ENCODE results near the gene GRPR.
"Not testable (repeated sequence)": the region's sequence is repeated elsewhere in the genome, so short reads cannot be mapped to it uniquely, and the experiment has no call there.

The GRPR gene

GRCh38 chrX:16134936-16135335 lies 11.6 kb downstream of the GRPR start:
- intact Hi-C loops (cut with DNase I): no loop called here
- DNase-seq: no peak

- intact Hi-C loops (cut with DNase I): no loop called here
Observed at GRCh38 chrX:16136080-16136479, 12.7 kb downstream of the GRPR start.

GRCh38 chrX:16137416-16138107 lies 14.2 kb downstream of the GRPR start:
- intact Hi-C loops (cut with DNase I): no loop called here
- no peak for DNase-seq

More at GRCh38 chrX:16136080-16136479, 12.7 kb downstream of the GRPR start:
- no peak for DNase-seq

GRCh38 chrX:16138108-16138427 lies 14.7 kb downstream of the GRPR start:
- no peak for DNase-seq
- intact Hi-C loops (cut with DNase I): no loop called here

GRCh38 chrX:16140448-16140847 lies 17.1 kb downstream of the GRPR start:
- intact Hi-C loops (cut with DNase I): no loop called here

GRCh38 chrX:16140983-16141382 lies 17.6 kb downstream of the GRPR start:
- intact Hi-C loops (cut with DNase I): no loop called here
- no peak for DNase-seq

More at GRCh38 chrX:16140448-16140847, 17.1 kb downstream of the GRPR start:
- DNase-seq: no peak

GRCh38 chrX:16141422-16142245 lies 18.3 kb downstream of the GRPR start:
- intact Hi-C loops (cut with DNase I): no loop called here
- DNase-seq: no peak

GRCh38 chrX:16142246-16142558 lies 18.8 kb downstream of the GRPR start:
- intact Hi-C loops (cut with DNase I): no loop called here
- DNase-seq: no peak

- no peak for DNase-seq
- intact Hi-C loops (cut with DNase I): no loop called here
Observed at GRCh38 chrX:16143968-16144367, 20.6 kb downstream of the GRPR start.

GRCh38 chrX:16144420-16144819 lies 21.1 kb downstream of the GRPR start:
- DNase-seq: no peak
- intact Hi-C loops (cut with DNase I): no loop called here

GRCh38 chrX:16145093-16145492 lies 21.7 kb downstream of the GRPR start:
- DNase-seq; intact Hi-C loops (cut with DNase I): not testable (repeated sequence)

- DNase-seq: no peak
- intact Hi-C loops (cut with DNase I): no loop called here
Observed at GRCh38 chrX:16145656-16146055, 22.3 kb downstream of the GRPR start.

GRCh38 chrX:16148896-16149295 lies 25.5 kb downstream of the GRPR start:
- intact Hi-C loops (cut with DNase I): no loop called here
- no peak for DNase-seq

- DNase-seq: no peak
- intact Hi-C loops (cut with DNase I): no loop called here
Observed at GRCh38 chrX:16155581-16156096, 32.3 kb downstream of the GRPR start.

GRCh38 chrX:16156692-16157331 lies 33.4 kb downstream of the GRPR start:
- DNase-seq: no peak
- intact Hi-C loops (cut with DNase I): no loop called here

GRCh38 chrX:16160729-16161128 lies 37.4 kb downstream of the GRPR start:
- no peak for DNase-seq
- intact Hi-C loops (cut with DNase I): no loop called here

- intact Hi-C loops (cut with DNase I); DNase-seq: not testable (repeated sequence)
Observed at GRCh38 chrX:16161173-16161572, 37.8 kb downstream of the GRPR start.

- intact Hi-C loops (cut with DNase I): no loop called here
Observed at GRCh38 chrX:16162391-16162790, 39.0 kb downstream of the GRPR start.

GRCh38 chrX:16164748-16165147 lies 41.4 kb downstream of the GRPR start:
- DNase-seq: no peak
- intact Hi-C loops (cut with DNase I): no loop called here

More at GRCh38 chrX:16162391-16162790, 39.0 kb downstream of the GRPR start:
- DNase-seq: no peak

GRCh38 chrX:16167181-16167580 lies 43.8 kb downstream of the GRPR start, which contains the start of gene MAGEB17:
TSS of gene MAGEB17 (plus strand) at chrX:16167481. CDS start at chrX:16170383, 2,902 bp downstream.
- DNase-seq: no peak
- intact Hi-C loops (cut with DNase I): no loop called here

Data from head of caudate nucleus (tissue), 42 donors.